NCI-H146 treated with DMSO at 0.1 percent for 48 hours (cell line): ENCODE data around the gene ZNF474.
"Not testable (repeated sequence)": the region's sequence is repeated elsewhere in the genome, so short reads cannot be mapped to it uniquely, and the experiment has no call there.

Experiments
- DNase-seq: peaks from one replicate; lab custom pipeline; 2025; ENCODE audit not compliant: unreplicated experiment; lab: John Stamatoyannopoulos, UW

ZNF474 gene

DNA sequence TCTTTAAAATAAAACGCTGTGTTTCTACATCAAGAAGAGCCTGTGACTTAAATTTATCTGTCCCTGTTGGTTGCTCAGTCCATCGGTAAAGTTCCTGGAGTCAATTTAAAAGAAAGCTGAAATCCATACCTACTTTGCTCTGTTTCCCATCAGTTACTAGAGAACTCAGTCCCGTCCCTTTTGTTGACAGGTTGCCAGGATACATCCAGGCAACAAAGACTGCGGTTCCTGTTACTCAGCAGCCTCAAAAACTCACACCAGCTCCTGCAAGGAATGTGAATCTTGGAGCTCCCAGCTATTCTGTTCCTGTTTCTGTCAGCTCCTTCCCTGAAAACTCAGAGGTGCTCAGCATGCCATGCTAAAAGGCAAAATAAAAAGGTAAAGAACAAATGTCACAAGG lies at the start of gene ZNF474:
Gene ZNF474 (plus strand): TSS at position 241 of the 400 bp plus-strand sequence. CDS start 22,445 bp downstream, outside the sequence.
- DNase-seq, result no peak

- DNase-seq, result peak; percentile 54
Observed at GRCh38 chr5:122081541-122081940, 47.8 kb upstream of the ZNF474 start.

- no peak for DNase-seq
Observed at GRCh38 chr5:122083535-122083934, 45.8 kb upstream of the ZNF474 start.

DNA sequence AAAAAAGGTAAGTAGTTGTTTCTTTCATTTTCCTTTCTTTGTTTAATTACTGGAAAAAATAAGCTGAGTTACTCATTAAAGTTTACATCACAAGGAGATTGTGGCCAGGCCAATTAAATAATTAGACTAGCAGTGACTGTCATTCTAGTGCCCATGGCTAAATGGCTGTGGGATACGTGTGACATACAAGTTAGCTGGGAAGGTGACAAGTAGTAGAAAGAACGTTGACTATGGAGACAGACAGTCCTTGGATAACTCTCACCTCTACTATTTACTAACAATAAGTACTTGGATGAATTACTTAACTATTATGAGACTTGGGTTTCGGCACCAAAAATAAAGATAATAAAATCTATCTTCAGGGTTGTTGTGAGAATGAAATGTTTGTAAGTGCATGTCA lies 44.3 kb upstream of the ZNF474 start:
- no peak for DNase-seq

DNA sequence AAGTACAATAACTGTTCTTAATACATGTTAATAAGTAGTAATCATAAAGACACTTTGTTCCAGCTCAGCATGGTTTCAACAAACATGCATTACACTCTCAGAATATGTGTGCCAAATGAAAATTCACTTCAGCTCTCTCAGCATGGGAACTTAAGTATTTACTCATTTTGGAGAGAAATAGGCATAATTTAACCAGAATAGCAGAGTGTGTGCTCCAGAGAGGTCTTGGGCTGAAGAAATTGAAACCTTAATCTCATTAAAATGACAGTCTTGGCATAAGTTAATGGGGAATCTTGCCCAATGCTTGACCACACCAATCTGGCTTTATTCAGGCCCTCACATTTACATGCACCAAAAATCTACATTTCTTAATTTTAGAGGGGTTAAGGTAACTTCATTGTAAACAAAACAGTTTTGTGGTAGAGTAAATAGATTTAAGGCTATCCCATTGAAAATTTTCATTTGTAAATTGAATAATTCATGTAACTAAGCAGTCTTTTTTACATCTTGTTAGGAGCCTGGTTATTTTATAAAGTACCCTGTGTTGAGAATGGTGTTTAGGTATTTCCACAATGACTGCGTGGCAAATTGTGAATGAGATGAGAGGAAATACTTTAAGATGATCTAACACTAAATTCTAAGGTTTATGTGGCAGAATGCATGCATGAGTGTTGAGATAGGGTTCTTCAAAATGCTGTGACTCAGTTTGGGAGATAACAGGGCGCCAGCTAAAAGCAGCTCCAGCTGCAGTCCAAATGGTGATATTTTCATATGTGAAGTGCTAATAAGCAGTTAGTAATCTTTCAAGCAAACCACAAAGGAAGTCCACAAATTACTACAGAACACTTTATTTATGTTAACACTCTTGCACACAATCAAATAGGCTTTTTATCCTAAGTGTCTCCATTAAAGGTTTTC lies 40.0 kb upstream of the ZNF474 start:
- DNase-seq, result no peak

DNA sequence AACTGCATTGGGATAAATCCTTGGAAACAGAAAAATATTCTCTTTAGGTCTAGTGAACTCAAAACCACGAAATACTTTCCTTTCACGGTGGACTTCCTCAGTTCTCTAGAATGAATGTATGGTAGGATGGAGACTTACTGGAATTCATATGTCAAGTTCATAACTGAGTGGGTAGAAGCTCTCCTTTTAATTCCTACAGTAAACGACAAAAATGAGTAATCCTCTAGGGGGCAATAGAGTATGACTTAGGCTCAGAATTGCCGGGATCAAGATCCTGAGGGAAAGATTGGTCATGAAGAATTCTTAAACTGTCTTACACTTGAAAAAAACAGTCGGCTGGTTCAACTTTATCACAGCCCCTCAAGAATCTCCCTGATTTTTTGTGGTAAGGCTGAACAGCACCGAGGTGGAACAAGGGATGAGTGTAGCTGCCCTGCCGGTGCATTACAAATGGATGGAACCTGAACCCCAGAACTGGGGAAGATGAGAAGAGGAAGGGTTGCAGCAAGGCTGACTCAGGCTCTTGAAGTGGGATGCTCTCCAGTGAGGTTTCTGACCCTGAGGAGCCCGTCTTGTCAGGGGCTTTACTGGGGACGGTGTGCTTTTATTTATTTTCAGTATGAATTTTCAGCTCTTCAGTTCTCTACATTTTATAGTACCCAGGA lies 37.3 kb upstream of the ZNF474 start:
- DNase-seq, result no peak

- no peak for DNase-seq
Observed at GRCh38 chr5:122093415-122094180, 35.7 kb upstream of the ZNF474 start.

DNA sequence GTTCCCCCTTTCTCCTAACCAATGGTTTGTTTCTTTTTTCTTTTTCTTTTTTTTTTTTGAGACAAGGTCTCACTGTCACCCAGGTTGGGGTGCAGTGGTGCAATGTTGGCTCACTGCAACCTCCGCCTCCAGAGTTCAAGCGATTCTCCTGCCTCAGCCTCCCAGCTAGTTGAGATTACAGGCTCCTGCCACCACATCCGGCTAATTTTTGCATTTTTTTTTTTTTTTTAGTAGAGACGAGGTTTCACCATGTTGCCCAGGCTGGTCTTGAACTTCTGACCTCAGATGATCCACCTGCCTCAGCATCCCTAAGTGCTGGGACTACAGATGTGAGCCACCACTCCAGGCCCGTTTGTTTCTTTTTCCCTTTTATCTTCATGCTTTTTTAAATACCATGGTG lies 35.1 kb upstream of the ZNF474 start:
- DNase-seq, result not testable (repeated sequence)

DNA sequence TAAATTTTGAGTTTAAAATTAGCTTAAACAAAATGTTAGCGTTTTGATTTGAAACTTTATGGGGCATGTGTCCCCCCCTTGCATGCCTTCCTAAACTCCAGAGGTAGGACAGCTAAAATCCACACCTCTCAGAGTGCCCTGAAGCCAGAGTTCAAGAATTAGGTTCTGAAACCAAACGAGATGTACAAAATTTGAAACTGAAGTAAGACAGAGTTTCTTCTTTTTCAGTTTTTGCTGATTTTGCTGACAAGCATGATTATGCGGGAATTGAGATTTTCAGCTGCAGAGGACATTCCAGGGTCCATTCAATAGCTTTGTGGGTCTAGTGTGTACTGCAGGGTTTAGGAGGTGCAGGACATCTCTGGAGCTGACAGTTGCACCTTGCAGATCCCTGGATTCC lies 34.2 kb upstream of the ZNF474 start:
- no peak for DNase-seq

GRCh38 chr5:122097391-122097790 lies 32.0 kb upstream of the ZNF474 start:
- no peak for DNase-seq

DNA sequence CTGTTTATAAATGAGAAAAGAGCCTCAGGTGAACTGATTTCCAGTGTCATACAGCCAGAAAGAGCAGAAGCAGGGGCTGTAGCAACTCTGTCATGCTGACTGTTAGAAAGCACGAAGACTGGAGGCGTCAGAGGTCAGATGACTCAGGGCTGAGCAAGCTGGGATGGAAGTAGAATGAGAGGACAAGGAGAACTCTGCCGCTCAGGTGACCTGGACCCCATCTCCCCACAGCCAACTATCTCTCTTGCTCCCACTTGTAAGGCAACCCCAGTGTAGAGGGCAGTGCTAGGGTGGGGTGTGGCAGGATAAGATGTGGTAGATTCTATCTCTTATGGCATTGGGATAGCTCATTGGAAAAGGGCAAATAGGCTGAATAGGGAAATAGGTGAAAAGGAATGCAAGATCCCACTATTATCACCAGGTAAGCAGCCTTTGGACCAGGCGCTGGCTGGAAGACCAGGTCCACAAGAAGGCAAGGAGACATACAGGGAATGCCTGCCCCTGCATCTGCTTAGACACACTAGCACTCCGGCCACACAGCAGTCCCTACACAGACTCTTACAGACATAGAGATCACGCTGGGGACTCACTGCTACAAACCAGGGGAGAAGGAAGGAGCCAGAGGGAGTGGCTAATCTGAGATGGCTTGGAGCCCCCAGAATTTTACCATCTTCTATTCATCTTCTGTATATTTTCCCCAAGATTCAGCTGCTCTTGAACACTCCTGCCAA lies 30.1 kb upstream of the ZNF474 start:
- DNase-seq, result no peak

DNA sequence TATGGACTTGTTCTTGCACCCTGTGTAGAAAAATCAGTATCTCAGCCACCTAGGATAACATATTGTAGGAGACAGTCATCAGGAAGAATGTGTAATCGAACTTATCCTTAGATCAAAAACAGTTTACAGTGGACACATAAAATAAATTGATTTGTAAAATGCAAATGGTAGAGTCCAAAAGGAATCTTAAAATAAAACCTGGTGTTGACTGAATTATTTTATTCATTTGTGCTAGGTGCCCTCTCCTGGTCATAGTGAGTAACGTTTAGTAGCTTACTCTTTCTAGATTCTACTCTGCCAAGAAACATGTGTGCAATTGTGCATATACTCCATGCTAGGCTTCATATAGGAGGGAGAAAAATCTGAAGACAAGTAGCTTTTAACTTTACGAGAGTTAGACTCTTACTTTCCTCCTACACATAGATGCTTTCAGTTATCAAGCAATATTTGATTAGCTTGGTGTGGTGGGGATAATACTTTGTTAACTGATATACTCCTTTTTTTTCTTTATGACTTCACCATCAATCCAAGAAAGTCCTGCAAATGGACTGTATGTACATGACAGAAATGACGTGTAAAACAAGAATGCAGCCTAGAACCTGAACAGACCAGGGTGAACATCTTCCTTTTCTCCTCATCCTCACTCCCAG lies 27.6 kb upstream of the ZNF474 start:
- no peak for DNase-seq

GRCh38 chr5:122102825-122103224 lies 26.5 kb upstream of the ZNF474 start:
- DNase-seq, result no peak

- no peak for DNase-seq
Observed at GRCh38 chr5:122105909-122106308, 23.4 kb upstream of the ZNF474 start.

GRCh38 chr5:122107016-122107415 lies 22.3 kb upstream of the ZNF474 start:
- no peak for DNase-seq

- DNase-seq, result no peak
Observed at GRCh38 chr5:122110987-122111386, 18.4 kb upstream of the ZNF474 start.

DNA sequence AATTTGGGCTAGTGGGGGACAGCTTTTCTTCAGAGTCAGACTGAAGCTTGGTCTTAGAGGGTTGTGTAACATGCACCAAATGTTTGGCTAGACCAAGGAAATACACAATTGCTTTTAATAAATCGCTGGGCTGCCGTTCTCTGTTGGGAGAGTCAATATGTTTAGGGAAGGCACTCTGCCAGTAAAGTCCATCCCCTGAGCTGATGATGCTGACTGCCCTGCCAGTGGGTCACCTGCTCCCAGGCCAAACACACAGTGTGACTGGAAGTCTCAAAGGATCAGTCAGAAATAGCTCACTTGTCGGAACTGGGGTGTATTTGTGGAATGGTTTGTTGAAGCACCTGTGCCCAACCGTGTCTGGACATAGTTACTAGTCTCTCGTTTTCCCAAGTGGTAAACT lies 17.9 kb upstream of the ZNF474 start:
- DNase-seq, result no peak

- DNase-seq, result no peak
Observed at GRCh38 chr5:122112063-122112462, 17.3 kb upstream of the ZNF474 start.

GRCh38 chr5:122112733-122113558 lies 16.4 kb upstream of the ZNF474 start:
- DNase-seq, result no peak

- no peak for DNase-seq
Observed at GRCh38 chr5:122114501-122114900, 14.8 kb upstream of the ZNF474 start.
